Body of pancreas (tissue), 4 donors: Measurements from ENCODE around the gene KRTAP5-11. TPM values are rescaled to one million over a fixed set of nuclear protein-coding genes. Genes with fewer than 3 reads are reported as not detected.
"Not testable (repeated sequence)": the region's sequence is repeated elsewhere in the genome, so short reads cannot be mapped to it uniquely, and the experiment has no call there.

Experiments
- ATAC-seq: fragments of 150-250 bp; one replicate; pipeline ENCODE4 v1.9.1; 2016
- DNase-seq, 4 donors: peaks; one replicate each; pipeline ENCODE4 v3.0.0-alpha.2; 2019
- H3K27ac ChIP-seq, 4 donors: fragments of 200-600 bp; sonication (generic); 1 replicate in 3 of 4; 2 replicates in 1 of 4; pipeline versions ENCODE4 v1.5.1 to v1.6.1; 2016 to 2019; ENCODE audit warnings: mild to moderate bottlenecking in 1 of 4, mixed read lengths in 1 of 4, moderate library complexity in 1 of 4
- H3K27me3 ChIP-seq, 2 donors: fragments of 200-600 bp; sonication (generic); one replicate each; pipeline ENCODE4 v1.6.0; 2016; ENCODE audit warnings: mild to moderate bottlenecking in 1 of 2
- H3K36me3 ChIP-seq, 2 donors: fragments of 200-600 bp; sonication (generic); replicated peaks in 1 of 2; 2 replicates each; pipeline ENCODE4 v1.5.1; 2016; ENCODE audit warnings: low read depth in 2 of 2; ENCODE audit not compliant: insufficient read depth in 1 of 2
- H3K4me1 ChIP-seq: fragments of 200-600 bp; sonication (generic); one replicate; pipeline ENCODE4 v1.6.0; 2016
- H3K4me3 ChIP-seq, 2 donors: fragments of 200-600 bp; sonication (generic); 1 replicate in 1 of 2; 2 replicates in 1 of 2; pipeline ENCODE4 v1.5.1; 2016 to 2019
- H3K9me3 ChIP-seq, 3 donors: fragments of 200-600 bp; sonication (generic); 1 replicate in 2 of 3; 2 replicates in 1 of 3; pipeline ENCODE4 v1.5.1; 2016
- POLR2A ChIP-seq, 3 donors: fragments of 450-650 bp; IDR thresholded peaks; one replicate each; pipeline ENCODE4 v1.6.1; 2016; ENCODE audit warnings: antibody characterized with exemption in 3 of 3, mild to moderate bottlenecking in 2 of 3
- WGBS, 2 donors: methylation state at CpG; one replicate each; pipeline ENCODE4 v1.1.5; 2017; 5-methylcytosine and 5-hydroxymethylcytosine counted together
- intact Hi-C: fragments of 100-400 bp; cut with DNase I; formaldehyde crosslinking; loops from one replicate; pipeline ENCODE4 v1.15.1; 2023
- total RNA-seq, 2 donors: library from RNA; depleted of rRNA; stranded (reverse); fragments of >200 nt; gene quantifications; one replicate each; pipeline ENCODE4 v1.1.0, GENCODE V29; 2016
- TF ChIP-seq, protein P1 (sequence below), 7 experiments: fragments of 450-650 bp in 4 of 7; fragments of 200-600 bp in 3 of 7; sonication (generic) in 3 of 7; IDR thresholded peaks; one replicate each; pipeline ENCODE4 v1.5.1; 2016 to 2019; ENCODE audit warnings: antibody characterized with exemption in 7 of 7

KRTAP5-11 gene
- total RNA-seq, 2 donors from 2014 or later: not detected

DNA sequence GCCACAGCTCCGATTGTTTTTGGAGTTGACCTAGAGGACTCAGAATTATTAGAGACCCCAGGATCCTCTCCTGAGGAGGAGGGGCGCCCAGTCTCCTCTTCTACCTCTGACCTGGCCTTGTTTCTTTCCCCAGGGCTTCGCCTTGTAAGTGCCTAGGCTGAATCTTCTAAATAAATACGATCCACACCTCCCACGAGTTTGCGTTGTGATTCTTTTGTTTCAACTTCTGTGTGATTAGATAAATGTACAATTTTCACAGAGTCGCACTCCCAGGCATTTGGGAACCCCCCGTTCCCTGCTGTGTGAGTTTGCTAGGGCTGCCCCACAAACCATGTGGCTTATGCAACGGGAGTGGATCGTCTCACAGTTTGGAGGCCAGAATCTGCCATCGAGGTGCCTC is 43.7 kb downstream of the KRTAP5-11 start:
- no peak for ATAC-seq
- Histone ChIP-seq H3K27ac (no peak overlapping the region), H3K9me3 (no peaks in the 10 kb centered on the region), H3K4me1 (peaks cover 9% of the 10 kb centered on the region), H3K4me3 (no peak overlapping the region), H3K36me3 (no peaks in the 10 kb centered on the region), H3K27me3 (no peaks in the 10 kb centered on the region)
- intact Hi-C loops: no loop called here
- TF ChIP-seq, protein P1, sequence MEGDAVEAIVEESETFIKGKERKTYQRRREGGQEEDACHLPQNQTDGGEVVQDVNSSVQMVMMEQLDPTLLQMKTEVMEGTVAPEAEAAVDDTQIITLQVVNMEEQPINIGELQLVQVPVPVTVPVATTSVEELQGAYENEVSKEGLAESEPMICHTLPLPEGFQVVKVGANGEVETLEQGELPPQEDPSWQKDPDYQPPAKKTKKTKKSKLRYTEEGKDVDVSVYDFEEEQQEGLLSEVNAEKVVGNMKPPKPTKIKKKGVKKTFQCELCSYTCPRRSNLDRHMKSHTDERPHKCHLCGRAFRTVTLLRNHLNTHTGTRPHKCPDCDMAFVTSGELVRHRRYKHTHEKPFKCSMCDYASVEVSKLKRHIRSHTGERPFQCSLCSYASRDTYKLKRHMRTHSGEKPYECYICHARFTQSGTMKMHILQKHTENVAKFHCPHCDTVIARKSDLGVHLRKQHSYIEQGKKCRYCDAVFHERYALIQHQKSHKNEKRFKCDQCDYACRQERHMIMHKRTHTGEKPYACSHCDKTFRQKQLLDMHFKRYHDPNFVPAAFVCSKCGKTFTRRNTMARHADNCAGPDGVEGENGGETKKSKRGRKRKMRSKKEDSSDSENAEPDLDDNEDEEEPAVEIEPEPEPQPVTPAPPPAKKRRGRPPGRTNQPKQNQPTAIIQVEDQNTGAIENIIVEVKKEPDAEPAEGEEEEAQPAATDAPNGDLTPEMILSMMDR (IDR thresholded peaks at IDR 0.05): no peak
- WGBS, 2 donors: 79 to 81% methylated on average over 11 of the region's 11 CpGs
- no peak for DNase-seq

DNA sequence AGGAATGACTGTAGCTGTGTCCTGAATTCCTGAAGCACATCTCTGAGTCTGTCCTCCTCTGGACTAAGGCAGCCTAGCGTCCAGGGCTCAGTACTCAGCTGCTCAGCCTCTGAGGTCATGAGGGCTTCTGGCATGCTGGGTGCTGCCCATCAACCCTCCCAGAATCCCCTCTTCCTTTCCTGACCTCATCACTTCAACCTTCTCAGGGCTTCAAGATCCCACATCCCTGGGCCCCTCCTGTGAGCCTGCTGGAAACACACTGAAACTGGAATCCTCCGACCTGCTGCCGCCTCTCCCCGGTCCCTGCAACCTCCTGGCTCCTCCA is 44.0 kb downstream of the KRTAP5-11 start:
- intact Hi-C loops: no loop called here
- Histone ChIP-seq H3K4me1 (peaks cover 9% of the 10 kb centered on the region), H3K4me3 (no peak overlapping the region), H3K27me3 (no peaks in the 10 kb centered on the region), H3K27ac (no peak overlapping the region), H3K9me3 (no peaks in the 10 kb centered on the region), H3K36me3 (no peaks in the 10 kb centered on the region)
- TF ChIP-seq, protein P1 (IDR thresholded peaks at IDR 0.05): no peak
- TF ChIP-seq POLR2A (IDR thresholded peaks at IDR 0.05): no peak
- 93 to 96% methylated on average over 4 of the region's 4 CpGs for WGBS, 2 donors
- ATAC-seq: no peak
- DNase-seq: no peak

DNA sequence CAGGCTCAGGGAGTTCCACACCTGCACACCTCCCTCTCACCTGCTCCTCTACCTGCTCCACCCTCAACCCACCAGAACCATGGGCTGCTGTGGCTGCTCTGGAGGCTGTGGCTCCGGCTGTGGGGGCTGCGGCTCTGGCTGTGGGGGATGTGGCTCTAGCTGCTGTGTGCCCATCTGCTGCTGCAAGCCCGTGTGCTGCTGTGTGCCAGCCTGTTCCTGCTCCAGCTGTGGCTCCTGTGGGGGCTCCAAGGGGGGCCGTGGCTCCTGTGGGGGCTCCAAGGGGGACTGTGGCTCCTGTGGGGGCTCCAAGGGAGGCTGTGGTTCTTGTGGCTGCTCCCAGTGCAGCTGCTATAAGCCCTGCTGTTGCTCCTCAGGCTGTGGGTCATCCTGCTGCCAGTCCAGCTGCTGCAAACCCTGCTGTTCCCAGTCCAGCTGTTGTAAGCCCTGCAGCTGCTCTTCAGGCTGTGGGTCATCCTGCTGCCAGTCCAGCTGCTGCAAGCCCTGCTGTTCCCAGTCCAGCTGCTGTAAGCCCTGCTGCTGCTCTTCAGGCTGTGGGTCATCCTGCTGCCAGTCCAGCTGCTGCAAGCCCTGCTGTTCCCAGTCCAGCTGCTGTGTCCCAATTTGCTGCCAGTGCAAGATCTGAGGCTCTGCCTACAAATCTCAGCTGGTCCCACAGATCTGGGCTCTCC is 44.6 kb downstream of the KRTAP5-11 start, which contains the start of gene KRTAP5-8:
Gene KRTAP5-8, plus strand, starts transcription at position 49 of the 689 bp plus-strand sequence. Its CDS starts 31 bp downstream, at position 80.
- intact Hi-C loops, H3K4me3 ChIP-seq, H3K36me3 ChIP-seq, H3K27me3 ChIP-seq, H3K27ac ChIP-seq, H3K9me3 ChIP-seq, H3K4me1 ChIP-seq, ATAC-seq, DNase-seq: not testable (repeated sequence)
- WGBS, 2 donors: 53% methylated on average over 2 of the region's 4 CpGs; no CpG with 5 or more reads in 1 of the 2 donors

DNA sequence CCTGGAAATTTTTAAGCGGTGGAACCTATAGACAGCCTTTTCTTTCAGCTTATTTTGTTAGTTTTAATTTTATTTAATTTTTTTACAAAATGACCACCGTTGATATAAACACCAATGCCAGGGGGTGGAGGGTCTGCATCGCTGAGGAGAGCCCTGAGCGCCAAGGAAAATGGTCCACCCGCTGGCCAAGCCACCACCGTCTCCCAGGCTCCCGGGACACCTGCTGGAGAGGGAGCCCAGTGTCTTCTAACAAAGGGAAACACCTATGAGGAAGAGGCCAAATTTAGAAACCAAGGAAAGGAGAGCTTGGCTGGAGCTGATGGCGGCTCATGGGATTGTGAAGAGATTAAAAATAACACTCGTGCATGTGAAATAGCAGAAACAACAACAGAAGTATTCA is 45.1 kb downstream of the KRTAP5-11 start:
- Histone ChIP-seq H3K4me3 (no peak overlapping the region), H3K4me1 (peaks cover 9% of the 10 kb centered on the region), H3K27ac (no peak overlapping the region), H3K27me3 (no peaks in the 10 kb centered on the region), H3K9me3 (no peaks in the 10 kb centered on the region), H3K36me3 (no peaks in the 10 kb centered on the region)
- ATAC-seq (no peak), DNase-seq (no peak)
- WGBS, 2 donors: 84 to 88% methylated on average over 9 of the region's 9 CpGs
- no peak for TF ChIP-seq POLR2A (IDR thresholded peaks at IDR 0.05)
- TF ChIP-seq, protein P1 (IDR thresholded peaks at IDR 0.05): no peak
- intact Hi-C loops: no loop called here

DNA sequence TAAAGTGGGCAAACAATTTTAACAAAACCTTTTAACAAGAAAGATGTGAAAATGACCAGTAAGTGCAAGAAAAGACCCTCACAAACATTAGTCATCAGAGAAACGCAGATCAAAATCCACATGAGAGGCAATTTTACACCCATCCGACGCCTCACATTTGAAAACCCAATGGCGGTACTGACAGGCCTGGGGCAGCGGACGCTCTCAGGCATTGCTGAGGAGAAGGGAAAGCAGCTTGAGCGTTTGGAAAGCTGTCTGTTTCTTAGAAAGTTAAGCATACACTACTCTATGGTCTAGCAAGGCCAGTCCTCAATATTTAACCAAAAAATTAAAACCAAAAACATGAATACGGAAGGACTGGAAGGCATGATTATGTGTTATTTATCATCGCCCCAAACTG is 46.9 kb downstream of the KRTAP5-11 start:
- TF ChIP-seq POLR2A (IDR thresholded peaks at IDR 0.05): no peak
- TF ChIP-seq, protein P1 (IDR thresholded peaks at IDR 0.05): no peak
- no peak for ATAC-seq
- whole genome bisulfite sequencing, 2 donors: 83 to 93% methylated on average over 9 of the region's 9 CpGs
- Histone ChIP-seq H3K9me3 (no peaks in the 10 kb centered on the region), H3K4me1 (peaks cover 9% of the 10 kb centered on the region), H3K4me3 (no peak overlapping the region), H3K27me3 (no peaks in the 10 kb centered on the region), H3K27ac (no peak overlapping the region), H3K36me3 (no peaks in the 10 kb centered on the region)
- intact Hi-C loops: no loop called here
- DNase-seq: no peak

DNA sequence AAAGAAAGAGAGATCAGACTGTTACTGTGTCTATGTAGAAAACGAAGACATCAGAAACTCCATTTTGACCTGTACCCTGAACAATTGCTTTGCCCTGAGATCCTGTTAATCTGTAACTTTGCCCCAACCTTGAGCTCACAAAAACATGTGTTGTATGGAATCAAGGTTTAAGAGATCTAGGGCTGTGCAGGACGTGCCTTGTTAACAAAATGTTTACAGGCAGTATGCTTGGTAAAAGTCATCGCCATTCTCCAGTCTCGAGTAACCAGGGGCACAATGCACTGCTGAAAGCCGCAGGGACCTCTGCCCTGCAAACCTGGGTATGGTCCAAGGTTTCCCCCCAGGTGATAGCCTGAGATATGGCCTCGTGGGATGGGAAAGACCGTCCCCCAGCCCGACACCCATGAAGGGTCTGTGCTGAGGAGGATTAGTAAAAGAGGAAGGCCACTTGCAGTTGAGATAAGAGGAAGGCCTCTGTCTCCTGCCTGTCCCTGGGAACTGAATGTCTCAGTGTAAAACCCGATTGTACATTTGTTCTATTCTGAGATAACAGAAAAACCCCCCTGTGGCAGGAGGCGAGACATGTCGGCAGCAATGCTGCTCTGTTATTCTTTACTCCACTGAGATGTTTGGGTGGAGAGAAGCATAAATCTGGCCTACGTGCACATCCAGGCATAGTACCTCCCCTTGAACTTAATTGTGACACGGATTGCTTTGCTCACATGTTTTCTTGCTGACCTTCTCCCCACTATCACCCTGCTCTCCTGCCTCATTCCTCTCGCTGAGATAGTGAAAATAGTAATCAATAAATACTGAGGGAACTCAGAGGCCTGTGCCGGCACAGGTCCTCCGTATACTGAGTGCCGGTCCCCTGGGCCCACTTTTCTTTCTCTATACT is 47.7 kb downstream of the KRTAP5-11 start:
- WGBS, 2 donors: 22 to 30% methylated on average over 17 of the region's 17 CpGs
- H3K4me3 ChIP-seq, ATAC-seq, intact Hi-C loops, H3K27me3 ChIP-seq, H3K36me3 ChIP-seq, H3K9me3 ChIP-seq, H3K4me1 ChIP-seq: not testable (repeated sequence)
- peak overlapping the region in 3 of 4 donors; percentile 7 to 54 (median 25) for H3K27ac ChIP-seq
- peak in 2 of 4 donors; percentile 7 to 14 for DNase-seq
